HEK293T (cell line): ENCODE results near the gene GNB5.

Experiments
- CTCF ChIA-PET: fragments of 350-600 bp; formaldehyde crosslinking; extraction: SDS; loops from one replicate; lab custom pipeline; 2021; ENCODE audit warnings: antibody characterized with exemption, inconsistent platforms; lab: Yijun Ruan, JAX
- POLR2A ChIA-PET: fragments of 350-600 bp; formaldehyde crosslinking; extraction: SDS; loops from one replicate; lab custom pipeline; 2020; ENCODE audit warnings: antibody characterized with exemption, inconsistent platforms; lab: Yijun Ruan, JAX
- DNase-seq: peaks from one replicate; pipeline ENCODE4 v3.0.0; 2012; ENCODE audit warnings: mixed read lengths; ENCODE audit errors: extremely low spot score
- ARNT ChIP-seq: fragments of 450-650 bp; IDR thresholded peaks from 2 replicates; pipeline ENCODE4 v1.6.1; 2017; ENCODE audit warnings: mild to moderate bottlenecking
- BHLHE40 ChIP-seq: fragments of 450-650 bp; IDR thresholded peaks from 2 replicates; pipeline ENCODE4 v1.6.1; 2016; ENCODE audit warnings: mild to moderate bottlenecking, moderate library complexity, borderline replicate concordance
- CTBP1 ChIP-seq: fragments of 450-650 bp; IDR thresholded peaks from 2 replicates; pipeline ENCODE4 v1.6.1; 2016; ENCODE audit warnings: borderline replicate concordance
- ELF4 ChIP-seq: fragments of 450-650 bp; IDR thresholded peaks from 2 replicates; pipeline ENCODE4 v1.6.1; 2017; ENCODE audit warnings: antibody characterized with exemption
- FOXA1 ChIP-seq: fragments of 450-650 bp; IDR thresholded peaks from 2 replicates; pipeline ENCODE4 v1.6.1; 2016; ENCODE audit warnings: mild to moderate bottlenecking
- FOXK2 ChIP-seq: fragments of 450-650 bp; IDR thresholded peaks from 2 replicates; pipeline ENCODE4 v1.6.1; 2016; ENCODE audit warnings: mild to moderate bottlenecking
- FOXM1 ChIP-seq: fragments of 450-650 bp; IDR thresholded peaks from 2 replicates; pipeline ENCODE4 v1.6.1; 2017; ENCODE audit warnings: mild to moderate bottlenecking, borderline replicate concordance
- HDGF ChIP-seq: fragments of 450-650 bp; IDR thresholded peaks from 2 replicates; pipeline ENCODE4 v1.6.1; 2017; ENCODE audit warnings: antibody characterized with exemption, borderline replicate concordance
- L3MBTL2 ChIP-seq: fragments of 450-650 bp; conservative IDR thresholded peaks from 2 replicates; pipeline ENCODE4 v1.6.1; 2016; ENCODE audit warnings: mild to moderate bottlenecking
- LEF1 ChIP-seq: fragments of 450-650 bp; IDR thresholded peaks from 2 replicates; pipeline ENCODE4 v1.6.1; 2017; ENCODE audit warnings: mild to moderate bottlenecking, borderline replicate concordance
- NFRKB ChIP-seq: fragments of 450-650 bp; IDR thresholded peaks from 2 replicates; pipeline ENCODE4 v1.6.1; 2016; ENCODE audit warnings: mild to moderate bottlenecking, moderate library complexity
- SP1 ChIP-seq: fragments of 450-650 bp; IDR thresholded peaks from 2 replicates; pipeline ENCODE4 v1.6.1; 2017
- SUZ12 ChIP-seq: fragments of 450-650 bp; IDR thresholded peaks from 2 replicates; pipeline ENCODE4 v1.6.1; 2016; ENCODE audit warnings: mild to moderate bottlenecking
- TARDBP ChIP-seq: fragments of 450-650 bp; IDR thresholded peaks from 2 replicates; pipeline ENCODE4 v1.6.1; 2016
- ZNF384 ChIP-seq: fragments of 450-650 bp; IDR thresholded peaks from 2 replicates; pipeline ENCODE4 v1.6.1; 2016
- TF ChIP-seq, protein P1 (sequence below): fragments of 450-650 bp; IDR thresholded peaks from 2 replicates; pipeline ENCODE4 v1.6.1; 2016

Gene GNB5

DNA sequence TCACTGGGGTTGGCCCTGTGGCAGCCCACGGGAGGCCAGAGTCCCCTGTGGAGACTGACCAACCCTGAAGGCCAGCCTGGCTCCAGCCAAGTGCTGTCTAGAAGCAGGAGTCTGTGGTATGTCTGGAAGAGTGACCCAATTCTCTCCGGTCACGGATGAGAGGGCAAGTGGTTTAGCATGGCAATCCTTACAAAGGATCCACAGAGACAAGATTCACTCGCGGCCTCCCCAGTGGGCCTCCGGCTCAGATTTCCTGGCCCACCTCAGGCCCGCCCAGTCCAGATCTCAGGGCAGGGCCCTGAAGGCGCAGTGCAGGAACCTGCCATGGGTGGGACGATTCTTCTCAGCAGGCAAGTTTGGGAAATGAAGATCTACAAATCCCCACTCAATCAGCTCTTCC, 73.6 kb downstream of the GNB5 start:
- POLR2A ChIA-PET = no interaction called here
- no peak for DNase-seq

DNA sequence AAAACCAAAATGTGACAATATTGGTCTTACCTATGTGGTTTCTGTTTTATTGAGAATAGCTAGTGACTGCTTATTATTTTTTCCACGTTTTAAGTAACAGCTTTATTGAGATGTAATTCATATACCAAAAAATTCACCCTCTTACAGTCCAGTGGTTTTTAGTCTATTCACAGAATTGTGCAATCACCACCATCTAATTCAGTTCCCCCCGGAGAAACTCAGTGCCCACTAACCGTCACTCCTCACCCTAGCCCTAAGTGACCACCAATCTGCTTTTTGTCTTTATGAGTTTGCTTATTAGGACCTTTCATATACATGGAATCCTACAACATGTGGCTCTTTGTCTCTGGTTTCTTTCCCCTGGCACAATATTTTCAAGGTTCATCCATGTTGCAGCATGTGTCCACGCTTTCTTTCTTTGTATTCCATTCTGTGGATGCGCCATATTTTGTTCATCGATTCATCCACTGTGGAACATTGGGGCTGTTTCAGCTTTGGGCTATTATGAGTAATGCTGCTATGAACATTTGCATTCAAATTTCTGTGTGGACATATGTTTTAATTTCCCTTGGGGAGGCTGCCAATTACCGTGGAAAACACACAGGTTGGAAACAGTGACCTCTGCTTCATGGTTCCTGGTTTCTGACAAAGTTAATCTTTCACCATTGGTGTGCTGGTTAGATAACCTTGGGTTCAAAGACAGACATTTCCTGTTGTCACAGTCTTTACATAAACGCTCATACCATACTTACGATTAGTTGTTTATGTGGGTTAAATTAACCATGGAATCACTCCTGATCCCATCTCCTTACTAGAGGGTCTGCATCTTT, 75.4 kb downstream of the GNB5 start:
- no peak for TF ChIP-seq NFRKB
- TF ChIP-seq HDGF = no peak
- no peak for TF ChIP-seq ZNF384
- CTCF ChIA-PET = no interaction called here
- DNase-seq = no peak

More for the DNA sequence above, 73.6 kb downstream of the GNB5 start:
- TF ChIP-seq FOXA1 (no peak), FOXM1 (no peak), L3MBTL2 (no peak), LEF1 (no peak), BHLHE40 (no peak), ARNT (no peak), HDGF (no peak), SUZ12 (no peak), TARDBP (no peak), NFRKB (no peak), ZNF384 (no peak), CTBP1 (no peak), SP1 (no peak), ELF4 (no peak), FOXK2 (no peak)
- TF ChIP-seq, protein P1, sequence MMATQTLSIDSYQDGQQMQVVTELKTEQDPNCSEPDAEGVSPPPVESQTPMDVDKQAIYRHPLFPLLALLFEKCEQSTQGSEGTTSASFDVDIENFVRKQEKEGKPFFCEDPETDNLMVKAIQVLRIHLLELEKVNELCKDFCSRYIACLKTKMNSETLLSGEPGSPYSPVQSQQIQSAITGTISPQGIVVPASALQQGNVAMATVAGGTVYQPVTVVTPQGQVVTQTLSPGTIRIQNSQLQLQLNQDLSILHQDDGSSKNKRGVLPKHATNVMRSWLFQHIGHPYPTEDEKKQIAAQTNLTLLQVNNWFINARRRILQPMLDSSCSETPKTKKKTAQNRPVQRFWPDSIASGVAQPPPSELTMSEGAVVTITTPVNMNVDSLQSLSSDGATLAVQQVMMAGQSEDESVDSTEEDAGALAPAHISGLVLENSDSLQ = no peak
- CTCF ChIA-PET = interaction anchor here (0.9 kb wide), 1 partner anchor 10 kb away, joined by 3 read pairs; no protein-coding TSS in a partner anchor

DNA sequence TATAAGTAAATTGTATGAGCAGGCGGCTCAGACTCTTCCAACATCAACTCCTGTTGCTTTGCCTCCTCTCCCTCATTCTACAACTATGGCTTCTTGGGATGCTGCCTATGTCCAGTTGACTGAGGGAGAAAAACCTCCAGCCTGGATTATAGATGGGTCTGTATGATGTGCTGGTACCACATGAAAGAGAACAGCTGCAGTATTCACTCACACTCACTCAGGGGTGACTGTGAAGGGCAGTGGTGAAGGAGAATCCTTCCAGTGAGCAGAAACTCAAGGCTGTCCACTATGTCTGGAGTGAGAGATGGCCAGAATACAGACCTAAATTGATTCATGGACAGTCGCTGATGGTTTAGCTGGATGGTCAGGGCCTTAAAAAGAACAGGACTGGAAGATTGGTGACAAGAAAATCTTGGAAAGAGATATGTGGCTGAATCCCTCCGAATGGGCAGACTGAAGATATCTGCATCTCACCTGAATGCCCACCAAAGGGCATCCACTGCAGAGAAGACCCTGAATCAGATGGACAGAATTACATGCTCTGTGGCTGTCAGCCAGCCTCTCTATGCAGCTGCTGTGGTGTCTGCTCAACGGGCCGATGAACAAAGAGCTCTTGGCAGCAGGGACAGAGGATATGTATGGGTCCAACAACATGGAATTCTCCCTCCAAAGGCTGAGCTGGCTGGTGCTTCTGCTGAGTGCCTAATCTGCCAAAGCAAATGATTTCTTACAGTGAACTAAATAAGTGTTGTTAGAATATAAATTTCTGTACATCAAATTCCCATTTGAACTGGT, 76.7 kb downstream of the GNB5 start:
- no peak for DNase-seq
- CTCF ChIA-PET = no interaction called here

More for the DNA sequence above, 75.4 kb downstream of the GNB5 start:
- POLR2A ChIA-PET = no interaction called here

DNA sequence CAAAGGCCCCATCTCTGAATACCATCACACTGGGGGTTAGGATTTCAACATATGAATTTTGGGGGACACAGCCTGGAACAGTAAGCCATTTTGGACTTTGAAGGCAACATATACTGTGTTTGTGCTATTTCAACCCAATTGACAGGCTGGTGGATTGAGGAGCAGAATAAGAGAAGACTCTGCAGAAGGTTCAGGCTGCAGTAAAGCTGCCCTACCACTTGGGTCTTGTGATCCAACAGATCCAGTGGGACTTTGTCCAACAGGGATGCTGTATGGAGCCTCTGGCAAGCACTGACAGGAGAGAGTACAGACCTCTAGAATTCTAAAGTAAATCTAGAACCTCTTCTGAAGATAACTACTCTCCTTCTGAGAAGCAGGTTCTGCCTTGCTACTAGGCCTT, 77.5 kb downstream of the GNB5 start:
- TF ChIP-seq BHLHE40 (no peak), FOXM1 (no peak), SUZ12 (no peak), ELF4 (no peak), CTBP1 (no peak), LEF1 (no peak), ZNF384 (no peak), FOXA1 (no peak), L3MBTL2 (no peak), TARDBP (no peak), SP1 (no peak), ARNT (no peak), HDGF (no peak), NFRKB (no peak), FOXK2 (no peak)
- TF ChIP-seq, protein P1 = no peak
- DNase-seq = no peak
- ChIA-PET POLR2A (no interaction called here), CTCF (no interaction called here)

More for the DNA sequence above, 76.7 kb downstream of the GNB5 start:
- TF ChIP-seq FOXK2 (no peak), ARNT (no peak), SP1 (no peak), ZNF384 (no peak), BHLHE40 (no peak), HDGF (no peak), ELF4 (no peak), FOXA1 (no peak), LEF1 (no peak), TARDBP (no peak), SUZ12 (no peak), NFRKB (no peak), FOXM1 (no peak), CTBP1 (no peak), L3MBTL2 (no peak)
- TF ChIP-seq, protein P1 = no peak
- POLR2A ChIA-PET = no interaction called here

DNA sequence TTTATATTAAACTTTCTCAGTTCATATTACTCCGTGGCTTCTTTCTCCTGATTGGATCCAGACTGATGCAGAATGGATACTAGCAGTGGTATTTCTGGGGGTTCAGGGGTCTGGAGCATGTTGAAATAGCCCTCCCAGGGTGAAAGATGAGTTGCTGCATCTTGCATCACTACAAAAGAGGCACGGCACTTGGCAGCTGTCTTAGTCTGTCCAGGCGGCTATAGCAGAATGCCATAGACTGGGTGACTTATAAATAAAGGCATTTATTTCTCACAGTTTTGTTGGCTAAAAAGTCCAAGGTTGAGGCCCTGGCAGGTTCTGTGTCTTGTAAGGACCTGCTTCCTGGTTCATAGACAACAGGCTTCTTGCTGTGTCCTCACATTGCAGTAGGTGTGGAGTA, 78.0 kb downstream of the GNB5 start:
- DNase-seq = no peak
- POLR2A ChIA-PET = no interaction called here
- CTCF ChIA-PET = no interaction called here

More for the DNA sequence above, 78.0 kb downstream of the GNB5 start:
- TF ChIP-seq TARDBP = no peak
- TF ChIP-seq ARNT = no peak
- TF ChIP-seq LEF1 = no peak
- TF ChIP-seq ELF4 = no peak
- TF ChIP-seq FOXM1 = no peak
- no peak for TF ChIP-seq CTBP1
- no peak for TF ChIP-seq L3MBTL2
- TF ChIP-seq HDGF = no peak
- TF ChIP-seq, protein P1 = no peak
- TF ChIP-seq BHLHE40 = no peak
- TF ChIP-seq NFRKB = no peak
- TF ChIP-seq SP1 = no peak
- TF ChIP-seq FOXA1 = no peak
- no peak for TF ChIP-seq FOXK2
- no peak for TF ChIP-seq SUZ12
- TF ChIP-seq ZNF384 = no peak
